Uterus (tissue), 4 donors: ENCODE results near the gene USP31. TPM values are rescaled to one million over a fixed set of nuclear protein-coding genes. Genes with fewer than 3 reads are reported as not detected.
"Not testable (repeated sequence)": the region's sequence is repeated elsewhere in the genome, so short reads cannot be mapped to it uniquely, and the experiment has no call there.

Experiments
- DNase-seq, 2 donors: peaks; one replicate each; pipeline ENCODE4 v3.0.0-alpha.2; 2019 to 2020
- H3K27ac ChIP-seq, 2 donors: fragments of 200-600 bp; sonication (generic); 1 replicate in 1 of 2; 2 replicates in 1 of 2; pipeline ENCODE4 v1.5.1; 2016 to 2018
- H3K27me3 ChIP-seq, 2 donors: fragments of 200-600 bp; sonication (generic); one replicate each; pipeline ENCODE4 v1.5.1; 2018 to 2019; ENCODE audit warnings: control low read depth in 1 of 2
- H3K36me3 ChIP-seq, 2 donors: fragments of 200-600 bp; sonication (generic); one replicate each; pipeline ENCODE4 v1.5.1; 2019; ENCODE audit warnings: control low read depth in 1 of 2
- H3K4me1 ChIP-seq, 2 donors: fragments of 200-600 bp; sonication (generic); one replicate each; pipeline ENCODE4 v1.5.1; 2018 to 2019; ENCODE audit warnings: control low read depth in 1 of 2
- H3K4me3 ChIP-seq, 2 donors: fragments of 200-600 bp; sonication (generic); 1 replicate in 1 of 2; 2 replicates in 1 of 2; pipeline ENCODE4 v1.5.1; 2018 to 2019; ENCODE audit warnings: mild to moderate bottlenecking in 1 of 2
- H3K9me3 ChIP-seq, 2 donors: fragments of 200-600 bp; sonication (generic); one replicate each; pipeline ENCODE4 v1.5.1; 2019; ENCODE audit warnings: control low read depth in 1 of 2
- POLR2A ChIP-seq, 2 donors: fragments of 450-650 bp; IDR thresholded peaks; one replicate each; pipeline ENCODE4 v1.6.1; 2016; ENCODE audit warnings: antibody characterized with exemption in 2 of 2, mild to moderate bottlenecking in 1 of 2, moderate library complexity in 1 of 2
- intact Hi-C: fragments of 100-400 bp; cut with DNase I; formaldehyde crosslinking; loops from one replicate; pipeline ENCODE4 v1.15.1; 2023; ENCODE audit warnings: low total_unique reads
- total RNA-seq, 4 donors: library from RNA; depleted of rRNA in 3 of 4; stranded (reverse); fragments of >200 nt in 3 of 4; gene quantifications; one replicate each; pipeline versions ENCODE4 v1.1.0 to v1.2.4, GENCODE V29; 2014 to 2023
- TF ChIP-seq, protein P1 (sequence below), 4 experiments: fragments of 200-600 bp in 2 of 4; fragments of 450-650 bp in 2 of 4; sonication (generic) in 2 of 4; IDR thresholded peaks; one replicate each; pipeline ENCODE4 v1.5.1; 2016 to 2019; ENCODE audit warnings: antibody characterized with exemption in 4 of 4, mild to moderate bottlenecking in 2 of 4, moderate library complexity in 1 of 4
- donor health status: DM: yes; HTN: yes; CAD: no.

USP31 gene
- total RNA-seq, 4 donors from 2014 or later = 11.8 to 62.0 (median 28.2) TPM

- Histone ChIP-seq H3K27me3 (no peaks in the 10 kb centered on the region), H3K4me3 (peak overlapping the region; percentile 58 to 68), H3K36me3 (no peaks in the 10 kb centered on the region), H3K4me1 (peaks cover 4 to 15% of the 10 kb centered on the region in 2 donors), H3K9me3 (no peaks in the 10 kb centered on the region), H3K27ac (peak overlapping the region; percentile 82 to 96)
- no peak for DNase-seq
- intact Hi-C loops = no loop called here
- TF ChIP-seq POLR2A (IDR thresholded peaks at IDR 0.05) = no peak
- TF ChIP-seq, protein P1, sequence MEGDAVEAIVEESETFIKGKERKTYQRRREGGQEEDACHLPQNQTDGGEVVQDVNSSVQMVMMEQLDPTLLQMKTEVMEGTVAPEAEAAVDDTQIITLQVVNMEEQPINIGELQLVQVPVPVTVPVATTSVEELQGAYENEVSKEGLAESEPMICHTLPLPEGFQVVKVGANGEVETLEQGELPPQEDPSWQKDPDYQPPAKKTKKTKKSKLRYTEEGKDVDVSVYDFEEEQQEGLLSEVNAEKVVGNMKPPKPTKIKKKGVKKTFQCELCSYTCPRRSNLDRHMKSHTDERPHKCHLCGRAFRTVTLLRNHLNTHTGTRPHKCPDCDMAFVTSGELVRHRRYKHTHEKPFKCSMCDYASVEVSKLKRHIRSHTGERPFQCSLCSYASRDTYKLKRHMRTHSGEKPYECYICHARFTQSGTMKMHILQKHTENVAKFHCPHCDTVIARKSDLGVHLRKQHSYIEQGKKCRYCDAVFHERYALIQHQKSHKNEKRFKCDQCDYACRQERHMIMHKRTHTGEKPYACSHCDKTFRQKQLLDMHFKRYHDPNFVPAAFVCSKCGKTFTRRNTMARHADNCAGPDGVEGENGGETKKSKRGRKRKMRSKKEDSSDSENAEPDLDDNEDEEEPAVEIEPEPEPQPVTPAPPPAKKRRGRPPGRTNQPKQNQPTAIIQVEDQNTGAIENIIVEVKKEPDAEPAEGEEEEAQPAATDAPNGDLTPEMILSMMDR (IDR thresholded peaks at IDR 0.05) = no peak
These were observed 1.6 kb downstream of the USP31 start for GRCh38 chr16:23147666-23148065.

GRCh38 chr16:23146877-23147601 is 2.2 kb downstream of the USP31 start:
- Histone ChIP-seq H3K9me3 (no peaks in the 10 kb centered on the region), H3K4me3 (peak overlapping the region; percentile 58 to 68), H3K4me1 (peaks cover 4 to 21% of the 10 kb centered on the region in 2 donors), H3K36me3 (no peaks in the 10 kb centered on the region), H3K27ac (peak overlapping the region; percentile 82 to 96), H3K27me3 (no peaks in the 10 kb centered on the region)
- TF ChIP-seq POLR2A (IDR thresholded peaks at IDR 0.05) = no peak
- TF ChIP-seq, protein P1 (IDR thresholded peaks at IDR 0.05) = no peak
- DNase-seq = no peak
- intact Hi-C loops = no loop called here

- Histone ChIP-seq H3K36me3 (no peaks in the 10 kb centered on the region), H3K4me3 (peak overlapping the region in 1 of 2 donors; percentile 2), H3K9me3 (no peaks in the 10 kb centered on the region), H3K27me3 (no peaks in the 10 kb centered on the region), H3K27ac (peak overlapping the region; percentile 82 to 96), H3K4me1 (peaks cover 9 to 28% of the 10 kb centered on the region in 2 donors)
- TF ChIP-seq POLR2A (IDR thresholded peaks at IDR 0.05) = no peak
- TF ChIP-seq, protein P1 (IDR thresholded peaks at IDR 0.05) = no peak
- intact Hi-C loops = no loop called here
- DNase-seq = peak in 1 of 2 donors; percentile 25
These were observed 3.6 kb downstream of the USP31 start for GRCh38 chr16:23145608-23146007.

GRCh38 chr16:23145186-23145585 is 4.1 kb downstream of the USP31 start:
- peak in 1 of 2 donors; percentile 49 for DNase-seq
- Histone ChIP-seq H3K27me3 (no peaks in the 10 kb centered on the region), H3K4me3 (peak overlapping the region in 1 of 2 donors; percentile 2), H3K36me3 (no peaks in the 10 kb centered on the region), H3K9me3 (no peaks in the 10 kb centered on the region), H3K4me1 (peaks cover 9 to 28% of the 10 kb centered on the region in 2 donors), H3K27ac (peak overlapping the region; percentile 82 to 96)
- TF ChIP-seq, protein P1 (IDR thresholded peaks at IDR 0.05) = no peak
- no peak for TF ChIP-seq POLR2A (IDR thresholded peaks at IDR 0.05)
- intact Hi-C loops = no loop called here

DNA sequence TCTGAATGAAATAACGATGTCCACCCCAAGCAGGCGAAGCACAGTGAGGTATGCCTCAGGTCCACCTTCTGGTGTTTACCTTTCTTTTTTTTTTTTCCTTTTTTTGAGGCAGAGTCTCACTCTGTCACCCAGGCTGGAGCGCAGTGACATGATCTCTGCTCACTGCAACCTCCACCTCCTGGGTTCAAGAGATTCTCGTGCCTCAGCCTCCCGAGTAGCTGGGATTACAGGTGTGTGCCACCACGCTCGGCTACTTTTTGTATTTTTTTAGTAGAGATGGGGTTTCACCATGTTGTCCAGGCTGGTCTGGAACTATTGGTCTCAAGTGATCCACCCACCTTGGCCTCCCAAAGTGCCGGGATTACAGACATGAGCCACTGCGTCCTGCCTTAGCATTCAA is 4.9 kb downstream of the USP31 start:
- H3K4me3 ChIP-seq, H3K36me3 ChIP-seq, DNase-seq, intact Hi-C loops, H3K27me3 ChIP-seq, H3K9me3 ChIP-seq: not testable (repeated sequence)
- peak overlapping the region; percentile 82 to 96 for H3K27ac ChIP-seq
- H3K4me1 ChIP-seq = peaks cover 9 to 28% of the 10 kb centered on the region in 2 donors
